Neural cell (in vitro differentiated cells): ENCODE results near the gene NDUFAF2. TPM values are rescaled to one million over a fixed set of nuclear protein-coding genes. Genes with fewer than 3 reads are reported as not detected.

ENCODE experiments used
- H2AFZ ChIP-seq: fragments of 200-600, 300-800 bp; sonication (generic), shearing (Covaris generic); 2 replicates; pipeline ENCODE4 v1.6.0; 2014; ENCODE audit warnings: low read depth, mild to moderate bottlenecking, antibody characterized with exemption, low read length, moderate library complexity
- H3F3A ChIP-seq: fragments of 200-600 bp; shearing (Covaris generic); 2 replicates; pipeline ENCODE4 v1.6.1; 2016; ENCODE audit warnings: mild to moderate bottlenecking, moderate library complexity, mixed read lengths, antibody characterized with exemption, low read length; ENCODE audit not compliant: insufficient read depth, poor library complexity, severe bottlenecking
- H3K27ac ChIP-seq: fragments of 200-600, 300-800 bp; sonication (generic), shearing (Covaris generic); 2 replicates; pipeline ENCODE4 v1.5.1; 2014; ENCODE audit warnings: mild to moderate bottlenecking, low read length, moderate library complexity
- H3K27me3 ChIP-seq: fragments of 300-800, 200-600 bp; sonication (generic), shearing (Covaris generic); 2 replicates; pipeline ENCODE4 v1.6.0; 2014; ENCODE audit warnings: mild to moderate bottlenecking, low read depth, low read length, moderate library complexity; ENCODE audit not compliant: insufficient read depth
- H3K36me3 ChIP-seq: fragments of 300-800, 200-600 bp; sonication (generic), shearing (Covaris generic); 2 replicates; pipeline ENCODE4 v1.5.1; 2014; ENCODE audit warnings: mild to moderate bottlenecking, antibody characterized with exemption, low read length, moderate library complexity; ENCODE audit not compliant: insufficient read depth
- H3K4me2 ChIP-seq: fragments of 300-800, 200-600 bp; sonication (generic), shearing (Covaris generic); 2 replicates; pipeline ENCODE4 v1.6.0; 2014; ENCODE audit warnings: mild to moderate bottlenecking, low read length
- H3K4me3 ChIP-seq: fragments of 300-800, 200-600 bp; sonication (generic), shearing (Covaris generic); 2 replicates; pipeline ENCODE4 v1.5.1; 2014; ENCODE audit warnings: mild to moderate bottlenecking, low read length, moderate library complexity
- H3K79me2 ChIP-seq: fragments of 200-600 bp; shearing (Covaris generic); replicated peaks from 2 replicates; pipeline ENCODE4 v1.6.0; 2014; ENCODE audit warnings: mild to moderate bottlenecking, low read length, moderate library complexity; ENCODE audit not compliant: insufficient read depth
- H3K9ac ChIP-seq: fragments of 300-800, 200-600 bp; sonication (generic), shearing (Covaris generic); 2 replicates; pipeline ENCODE4 v1.6.1; 2016; ENCODE audit warnings: mild to moderate bottlenecking, low read length, mixed read lengths
- H3K9me2 ChIP-seq: fragments of 200-600 bp; shearing (Covaris generic); 2 replicates; pipeline ENCODE4 v1.6.1; 2016; ENCODE audit warnings: mild to moderate bottlenecking, low read length, mixed read lengths; ENCODE audit not compliant: insufficient read depth
- H3K9me3 ChIP-seq: fragments of 200-600, 300-800 bp; sonication (generic), shearing (Covaris generic); 2 replicates; pipeline ENCODE4 v1.6.1; 2016; ENCODE audit warnings: mild to moderate bottlenecking, mixed run types, low read length, moderate library complexity, mixed read lengths
- H4K20me1 ChIP-seq: fragments of 200-600 bp; shearing (Covaris generic); 2 replicates; pipeline ENCODE4 v1.6.1; 2016; ENCODE audit warnings: mild to moderate bottlenecking, mixed run types; ENCODE audit not compliant: insufficient read depth
- CTCF ChIP-seq: fragments of 450-650 bp; IDR thresholded peaks from 2 replicates; pipeline ENCODE4 v1.5.1; 2014; ENCODE audit warnings: antibody characterized with exemption, mild to moderate bottlenecking, moderate library complexity; ENCODE audit not compliant: poor library complexity, severe bottlenecking
- EP300 ChIP-seq: fragments of 450-650 bp; conservative IDR thresholded peaks from 2 replicates; pipeline ENCODE4 v1.6.1; 2014; ENCODE audit warnings: antibody characterized with exemption, mild to moderate bottlenecking, moderate library complexity; ENCODE audit not compliant: poor library complexity, severe bottlenecking
- EZH2 ChIP-seq: fragments of 200-600, 300-800 bp; shearing (Covaris generic), sonication (generic); IDR thresholded peaks from 2 replicates; pipeline ENCODE4 v1.6.1; 2014; ENCODE audit warnings: antibody characterized with exemption, low read length, borderline replicate concordance, mild to moderate bottlenecking; ENCODE audit not compliant: insufficient read depth, poor library complexity, severe bottlenecking
- POLR2AphosphoS5 ChIP-seq: IDR thresholded peaks from 2 replicates; pipeline ENCODE4 v1.6.1; 2012
- RAD21 ChIP-seq: fragments of 450-650 bp; conservative IDR thresholded peaks from 2 replicates; pipeline ENCODE4 v1.6.1; 2014; ENCODE audit warnings: antibody characterized with exemption, mild to moderate bottlenecking, moderate library complexity
- REST ChIP-seq: IDR thresholded peaks from 2 replicates; pipeline ENCODE4 v1.6.1; 2012; ENCODE audit warnings: borderline replicate concordance
- SMC3 ChIP-seq: fragments of 450-650 bp; conservative IDR thresholded peaks from 2 replicates; pipeline ENCODE4 v1.6.1; 2014; ENCODE audit warnings: antibody characterized with exemption, mild to moderate bottlenecking, moderate library complexity; ENCODE audit not compliant: poor library complexity
- TAF1 ChIP-seq: IDR thresholded peaks from 2 replicates; pipeline ENCODE4 v1.6.1; 2012; ENCODE audit warnings: low read depth
- polyA plus RNA-seq: library from polyadenylated mRNA; depleted of rRNA; stranded (reverse); fragments of >200 nt; gene quantifications from 2 replicates; pipeline ENCODE4 v1.2.3, GENCODE V29; 2014

Gene NDUFAF2
- polyA plus RNA-seq, 1 donor from 2014 or later, result 53.6 TPM

DNA sequence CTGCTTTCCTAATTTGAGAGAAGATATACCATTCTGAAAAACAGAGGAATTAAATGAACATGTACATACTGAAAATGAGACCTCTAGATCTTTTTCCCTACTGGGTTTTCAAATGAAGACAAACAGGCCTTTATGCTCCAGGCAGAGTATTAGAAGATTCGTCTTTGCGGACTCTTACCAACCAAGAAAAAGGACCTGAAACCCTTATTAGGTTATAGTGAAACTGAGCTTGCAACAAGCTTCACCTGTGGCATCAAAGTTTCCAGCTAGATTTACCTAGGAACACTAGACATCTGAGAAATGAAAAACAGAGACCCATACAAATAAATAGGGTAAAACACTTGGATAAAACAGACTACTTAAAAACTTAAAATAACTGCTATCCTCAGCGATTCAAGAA, 171.0 kb downstream of the NDUFAF2 start:
- H3F3A ChIP-seq, result no peaks in the 10 kb centered on the region
- no peaks in the 10 kb centered on the region for H3K9me2 ChIP-seq
- no peaks in the 10 kb centered on the region for H3K36me3 ChIP-seq
- H3K9ac ChIP-seq, result no peak overlapping the region
- H4K20me1 ChIP-seq, result no peaks in the 10 kb centered on the region
- no peaks in the 10 kb centered on the region for H3K27me3 ChIP-seq
- H3K4me2 ChIP-seq, result no peak overlapping the region
- H3K9me3 ChIP-seq, result no peaks in the 10 kb centered on the region
- H3K79me2 ChIP-seq, result no peaks in the 10 kb centered on the region
- H3K27ac ChIP-seq, result no peak overlapping the region
- TF ChIP-seq TAF1 (no peak), RAD21 (no peak), POLR2AphosphoS5 (no peak), REST (no peak), EP300 (no peak), SMC3 (no peak), CTCF (no peak), EZH2 (no peak)
- no peak overlapping the region for H2AFZ ChIP-seq
- H3K4me3 ChIP-seq, result no peak overlapping the region

DNA sequence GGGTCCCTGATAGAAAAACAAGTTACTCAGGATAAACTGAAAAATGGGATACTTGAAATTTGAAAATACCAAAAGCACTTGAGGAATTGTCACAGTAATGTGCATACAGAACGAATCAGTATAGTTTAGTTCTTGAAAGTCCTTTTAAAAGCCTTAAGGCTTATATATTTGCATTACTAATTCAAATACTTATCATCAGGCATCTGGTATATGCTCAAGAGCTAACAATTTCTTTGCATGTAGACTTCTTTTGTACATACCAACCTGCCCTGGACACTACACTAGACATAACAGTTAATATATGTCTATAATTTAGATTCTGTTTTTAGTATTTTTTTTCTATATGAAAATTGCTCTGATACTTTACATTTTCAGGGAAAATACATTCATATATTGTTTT, 174.1 kb downstream of the NDUFAF2 start:
- TF ChIP-seq REST (no peak), RAD21 (no peak), EZH2 (no peak), TAF1 (no peak), EP300 (no peak), CTCF (no peak)
- Histone ChIP-seq H3K9me3 (no peaks in the 10 kb centered on the region), H3K79me2 (no peaks in the 10 kb centered on the region), H3K9me2 (no peaks in the 10 kb centered on the region), H3K4me2 (no peak overlapping the region), H2AFZ (no peak overlapping the region), H4K20me1 (no peaks in the 10 kb centered on the region), H3K27ac (no peak overlapping the region), H3K9ac (no peak overlapping the region), H3F3A (no peaks in the 10 kb centered on the region), H3K27me3 (no peaks in the 10 kb centered on the region), H3K4me3 (no peak overlapping the region), H3K36me3 (no peaks in the 10 kb centered on the region)
